K562 (cell line): ENCODE results near the gene TMEM200A. TPM values are rescaled to one million over a fixed set of nuclear protein-coding genes. Genes with fewer than 3 reads are reported as not detected.

ENCODE experiments used
- ATAC-seq: fragments of 200-7000 bp; cut with Tn5 transposase; 3 replicates; pipeline ENCODE4 v1.9.1; 2020; ENCODE audit warnings: moderate library complexity
- BruUV-seq: library from RNA; stranded (reverse); fragments of 400-500 nt; replicated peaks from 2 replicates; lab custom pipeline; 2021; lab: Mats Ljungman, UMichigan
- CTCF ChIA-PET: fragments of 300-600 bp; formaldehyde crosslinking; extraction: SDS; loops from one replicate; lab custom pipeline; 2021; ENCODE audit warnings: low intra/inter-chr PET ratio; lab: Yijun Ruan, JAX
- POLR2A ChIA-PET: fragments of 300-600, 350-650 bp; sonication (Branson Sonifier 250); formaldehyde crosslinking; extraction: SDS; loops from one replicate; lab custom pipeline; 2021; ENCODE audit warnings: antibody characterized with exemption, inconsistent platforms; lab: Yijun Ruan, JAX
- DNase-seq, 4 experiments: peaks; one replicate each; pipeline versions ENCODE4 v3.0.0 to v3.0.0-alpha.2; 2011 to 2018; ENCODE audit warnings: low spot score in 3 of 4, mixed read lengths in 3 of 4; ENCODE audit errors: extremely low read depth in 1 of 4
- FAIRE-seq: peaks from 2 replicates; lab custom pipeline; 2011; peaks lifted over from hg19 to GRCh38; lab: Jason Lieb, UNC
- H2AFZ ChIP-seq: 2 replicates; pipeline ENCODE4 v1.6.0; 2011; ENCODE audit warnings: low read depth, low read length, control low read depth, inconsistent platforms
- H3K27ac ChIP-seq: fragments of 200-600 bp; 3 replicates; pipeline ENCODE4 v1.8.0; 2011; ENCODE audit warnings: low read depth, mild to moderate bottlenecking, control low read depth, inconsistent platforms, low read length, moderate library complexity, mixed read lengths; ENCODE audit errors: extremely low read depth
- H3K27me3 ChIP-seq, 2 experiments: fragments of 300-600 bp in 1 of 2; 2 replicates in 1 of 2; 3 replicates in 1 of 2; pipeline versions ENCODE4 v1.6.0 to v1.8.0; 2011; ENCODE audit warnings: inconsistent platforms in 2 of 2, low read length in 2 of 2, mild to moderate bottlenecking in 1 of 2, mixed read lengths in 1 of 2, moderate library complexity in 1 of 2; ENCODE audit not compliant: control insufficient read depth in 2 of 2, insufficient read depth in 2 of 2
- H3K36me3 ChIP-seq: fragments of 300-600 bp; 3 replicates; pipeline ENCODE4 v1.8.0; 2011; ENCODE audit warnings: mild to moderate bottlenecking, low read length, inconsistent platforms; ENCODE audit not compliant: control insufficient read depth, insufficient read depth
- H3K4me1 ChIP-seq, 2 experiments: fragments of 200-600 bp in 1 of 2; replicated peaks in 1 of 2; 2 replicates in 1 of 2; 3 replicates in 1 of 2; pipeline versions ENCODE4 v1.5.1 to v1.8.0; 2011; ENCODE audit warnings: inconsistent platforms in 2 of 2, low read length in 2 of 2, mild to moderate bottlenecking in 1 of 2, mixed read lengths in 1 of 2, moderate library complexity in 1 of 2; ENCODE audit not compliant: control insufficient read depth in 2 of 2, insufficient read depth in 2 of 2
- H3K4me2 ChIP-seq: 2 replicates; pipeline ENCODE4 v1.6.1; 2011; ENCODE audit warnings: low read length, control low read depth, inconsistent platforms, mixed read lengths; ENCODE audit not compliant: insufficient read depth
- H3K4me3 ChIP-seq: fragments of 200-600 bp; sonication (generic), shearing (Covaris generic); 2 replicates; pipeline ENCODE4 v1.5.1; 2016; ENCODE audit warnings: control low read depth, inconsistent platforms
- H3K79me2 ChIP-seq: fragments of 200-600 bp; 3 replicates; pipeline ENCODE4 v1.8.0; 2011; ENCODE audit warnings: low read length, inconsistent platforms; ENCODE audit not compliant: control insufficient read depth, insufficient read depth
- H3K9ac ChIP-seq, 2 experiments: 2 replicates each; pipeline versions ENCODE4 v1.6.0 to v1.6.1; 2011; ENCODE audit warnings: low read depth in 2 of 2, low read length in 2 of 2, control low read depth in 1 of 2, inconsistent platforms in 1 of 2, mild to moderate bottlenecking in 1 of 2, mixed read lengths in 1 of 2; ENCODE audit not compliant: insufficient read depth in 1 of 2
- H3K9me1 ChIP-seq: one replicate; pipeline ENCODE4 v1.6.0; 2011; ENCODE audit warnings: inconsistent platforms, mild to moderate bottlenecking, low read length, moderate library complexity; ENCODE audit not compliant: control insufficient read depth, insufficient read depth
- H3K9me3 ChIP-seq: replicated peaks from 2 replicates; pipeline ENCODE4 v1.5.1; 2011; ENCODE audit warnings: low read depth, low read length, inconsistent platforms; ENCODE audit not compliant: control insufficient read depth, insufficient read depth
- H4K20me1 ChIP-seq: replicated peaks from 2 replicates; pipeline ENCODE4 v1.6.1; 2011; ENCODE audit warnings: low read length, inconsistent platforms, mixed read lengths; ENCODE audit not compliant: control insufficient read depth, insufficient read depth
- DPF2 ChIP-seq: fragments of 450-650 bp; IDR thresholded peaks from 2 replicates; pipeline ENCODE4 v1.6.1; 2016
- NR4A1 ChIP-seq, 2 experiments: fragments of 250-450 bp in 1 of 2; fragments of 450-650 bp in 1 of 2; sonication (Bioruptor Pico) in 1 of 2; IDR thresholded peaks; 2 replicates each; pipeline versions ENCODE4 v1.4.0 to v1.6.1; 2016 to 2020; ENCODE audit warnings: mild to moderate bottlenecking in 2 of 2, missing compliant biosample characterization in 1 of 2, missing genetic modification characterization in 1 of 2, moderate library complexity in 1 of 2
- POLR2AphosphoS2 ChIP-seq: IDR thresholded peaks from 2 replicates; pipeline ENCODE4 v1.6.1; 2012; ENCODE audit warnings: low read length, improper control_type of control experiment
- PURB ChIP-seq: sonication (generic); formaldehyde crosslinking; IDR thresholded peaks from 2 replicates; pipeline ENCODE4 v1.9.0; 2021; ENCODE audit warnings: low read depth, mild to moderate bottlenecking, missing genetic modification reagents
- PYGO2 ChIP-seq: fragments of 450-650 bp; IDR thresholded peaks from 2 replicates; pipeline ENCODE4 v1.6.1; 2016; ENCODE audit warnings: mild to moderate bottlenecking, missing genetic modification characterization, moderate library complexity, missing compliant biosample characterization
- TFE3 ChIP-seq: fragments of 450-650 bp; formaldehyde crosslinking; IDR thresholded peaks from 2 replicates; pipeline ENCODE4 v1.4.0; 2020; ENCODE audit warnings: mild to moderate bottlenecking, mixed read lengths
- ZNF146 ChIP-seq: IDR thresholded peaks from one replicate; pipeline ENCODE4 v1.6.1; 2018; ENCODE audit warnings: missing compliant biosample characterization; ENCODE audit not compliant: unreplicated experiment
- WGBS: fragments of 100-300 bp; shearing (Covaris generic); methylation state at CpG from one replicate; pipeline ENCODE4 v1.1.6; 2016; ENCODE audit warnings: low coverage, mixed read lengths; ENCODE audit not compliant: insufficient coverage; ENCODE audit errors: missing lambda C conversion rate; 5-methylcytosine and 5-hydroxymethylcytosine counted together
- in situ Hi-C: fragments of 300-500 bp; cut with MboI; formaldehyde crosslinking; loops from 4 replicates; pipeline ENCODE4 v1.15.0; 2018; ENCODE audit warnings: inconsistent platforms, mixed read lengths
- intact Hi-C: fragments of 100-400 bp; cut with micrococcal nuclease; formaldehyde crosslinking; loops from 2 replicates; pipeline ENCODE4 v1.14.2; 2022
- polyA plus RNA-seq, 8 experiments: library from polyadenylated mRNA; depleted of rRNA in 4 of 8; stranded (reverse) in 5 of 8; unstranded in 3 of 8; fragments of >200 nt; fragmentation: Nextera tagmentation in 2 of 8; fragmentation: Illumina TruSeq in 1 of 8; extraction: Ambion mirVana in 2 of 8; extraction: Trizol in 1 of 8; gene quantifications; 2 replicates each; pipeline versions ENCODE4 v1.2.1 to v1.2.3, GENCODE V29; 2011 to 2014; ENCODE audit warnings: inconsistent platforms in 1 of 8, missing spikeins in 1 of 8
- total RNA-seq, 7 experiments: library from RNA; depleted of rRNA in 6 of 7; stranded (reverse); fragments of >200 nt in 6 of 7; fragmentation: Illumina TruSeq in 2 of 7; extraction: Trizol in 2 of 7; gene quantifications; 2 replicates each; pipeline versions ENCODE4 v1.2.1 to v1.2.3, GENCODE V29; 2011 to 2021; ENCODE audit warnings: low replicate concordance in 1 of 7

TMEM200A gene
- total and polyA plus RNA-seq, 9 of the 15 experiments (the other 6 are each of a cell fraction or from before 2014, with no cell fraction given), result 0.04 TPM; not detected in 8

GRCh38 chr6:130354322-130354721 is 11.5 kb upstream of the TMEM200A start:
- Histone ChIP-seq H3K9ac (no peak overlapping the region), H3K27ac (no peak overlapping the region), H3K36me3 (no peaks in the 10 kb centered on the region), H3K9me3 (no peaks in the 10 kb centered on the region), H3K79me2 (no peaks in the 10 kb centered on the region), H2AFZ (no peak overlapping the region), H3K4me1 (no peaks in the 10 kb centered on the region), H4K20me1 (no peaks in the 10 kb centered on the region), H3K4me2 (no peak overlapping the region), H3K9me1 (no peaks in the 10 kb centered on the region), H3K27me3 (no peaks in the 10 kb centered on the region), H3K4me3 (no peak overlapping the region)
- TF ChIP-seq NR4A1 (CRISPR knock-in tag; IDR thresholded peaks at IDR 0.05) (no peak), NR4A1 (tag; IDR thresholded peaks at IDR 0.05) (no peak), PURB (CRISPR knock-in tag) (no peak), ZNF146 (CRISPR knock-in tag) (peak; percentile 51)
- FAIRE-seq (no peak), DNase-seq (no peak), ATAC-seq (no peak)
- intact Hi-C loops, result no loop called here
- ChIA-PET CTCF (no interaction called here), POLR2A (interaction anchor here (0.7 kb wide), 1 partner anchor 1043 kb away, joined by 3 read pairs; no protein-coding TSS in a partner anchor)
- in situ Hi-C loops, result no loop called here
- BruUV-seq, result no TSS peak
- 0% methylated on average over 1 of the region's 1 CpG for WGBS

GRCh38 chr6:130355572-130355971 is 10.2 kb upstream of the TMEM200A start:
- ATAC-seq (no peak), FAIRE-seq (no peak), DNase-seq (no peak)
- no TSS peak for BruUV-seq
- intact Hi-C loops (no loop called here), in situ Hi-C loops (no loop called here)
- ChIA-PET CTCF (no interaction called here), POLR2A (no interaction called here)
- Histone ChIP-seq H2AFZ (no peak overlapping the region), H3K9me1 (no peaks in the 10 kb centered on the region), H3K36me3 (no peaks in the 10 kb centered on the region), H3K4me1 (no peaks in the 10 kb centered on the region), H3K9me3 (no peaks in the 10 kb centered on the region), H3K27me3 (no peaks in the 10 kb centered on the region), H3K27ac (no peak overlapping the region), H3K4me2 (no peak overlapping the region), H3K79me2 (no peaks in the 10 kb centered on the region), H4K20me1 (no peaks in the 10 kb centered on the region), H3K9ac (no peak overlapping the region), H3K4me3 (no peak overlapping the region)
- WGBS, result 0% methylated on average over 1 of the region's 1 CpG
- TF ChIP-seq POLR2AphosphoS2 (no peak), DPF2 (no peak), TFE3 (CRISPR knock-in tag) (0 out of 2 replicates have a peak, but pooled peaks have one; percentile 5), PYGO2 (tag) (no peak)
